H9 (cell line): Measurements from ENCODE around the gene ASMTL. TPM values are rescaled to one million over a fixed set of nuclear protein-coding genes. Genes with fewer than 3 reads are reported as not detected.

ENCODE experiments used
- DNase-seq: peaks from one replicate; pipeline ENCODE4 v3.0.0-alpha.2; 2017
- H2AFZ ChIP-seq: one replicate; pipeline ENCODE4 v1.6.1; 2013; ENCODE audit warnings: mild to moderate bottlenecking, low read length, control low read depth, moderate library complexity
- H2AK5ac ChIP-seq: 2 replicates; pipeline ENCODE4 v1.6.1; 2013; ENCODE audit warnings: low read length, control low read depth, mixed read lengths; ENCODE audit not compliant: insufficient read length
- H2BK120ac ChIP-seq: one replicate; pipeline ENCODE4 v1.6.1; 2013; ENCODE audit warnings: low read depth, mild to moderate bottlenecking, low read length, control low read depth, inconsistent platforms; ENCODE audit not compliant: poor library complexity, severe bottlenecking
- H2BK12ac ChIP-seq: 2 replicates; pipeline ENCODE4 v1.6.1; 2013; ENCODE audit warnings: low read length, control low read depth, mixed read lengths, low read depth; ENCODE audit not compliant: insufficient read length
- H2BK15ac ChIP-seq: 2 replicates; pipeline ENCODE4 v1.6.1; 2013; ENCODE audit warnings: low read depth, low read length, control low read depth
- H2BK20ac ChIP-seq: one replicate; pipeline ENCODE4 v1.6.1; 2013; ENCODE audit warnings: low read depth, mild to moderate bottlenecking, low read length, control low read depth, inconsistent platforms; ENCODE audit not compliant: poor library complexity, severe bottlenecking
- H2BK5ac ChIP-seq: 2 replicates; pipeline ENCODE4 v1.6.1; 2013; ENCODE audit warnings: low read length, control low read depth, mixed read lengths; ENCODE audit not compliant: insufficient read length
- H3K14ac ChIP-seq: 2 replicates; pipeline ENCODE4 v1.6.1; 2013; ENCODE audit warnings: low read length, control low read depth; ENCODE audit not compliant: insufficient read depth
- H3K18ac ChIP-seq: 2 replicates; pipeline ENCODE4 v1.6.1; 2013; ENCODE audit warnings: low read depth, mild to moderate bottlenecking, mixed read lengths, low read length, control low read depth; ENCODE audit not compliant: insufficient read length
- H3K23ac ChIP-seq: 2 replicates; pipeline ENCODE4 v1.6.1; 2013; ENCODE audit warnings: low read length, control low read depth, mixed read lengths, low read depth; ENCODE audit not compliant: insufficient read length
- H3K23me2 ChIP-seq: 2 replicates; pipeline ENCODE4 v1.6.1; 2013; ENCODE audit warnings: low read depth, mild to moderate bottlenecking, mixed read lengths, low read length, control low read depth; ENCODE audit not compliant: insufficient read length, poor library complexity, severe bottlenecking
- H3K27ac ChIP-seq: 2 replicates; pipeline ENCODE4 v1.5.1; 2013; ENCODE audit warnings: low read length, control low read depth, mixed read lengths, low read depth; ENCODE audit not compliant: insufficient read length
- H3K27me3 ChIP-seq: 2 replicates; pipeline ENCODE4 v1.6.1; 2013; ENCODE audit warnings: low read length, control low read depth, inconsistent platforms; ENCODE audit not compliant: insufficient read depth
- H3K4ac ChIP-seq: 2 replicates; pipeline ENCODE4 v1.6.1; 2013; ENCODE audit warnings: low read depth, mild to moderate bottlenecking, control low read depth, inconsistent platforms, low read length, moderate library complexity
- H3K4me1 ChIP-seq: 2 replicates; pipeline ENCODE4 v1.6.1; 2013; ENCODE audit warnings: low read length, control low read depth, inconsistent platforms; ENCODE audit not compliant: insufficient read depth
- H3K4me2 ChIP-seq: 2 replicates; pipeline ENCODE4 v1.6.1; 2013; ENCODE audit warnings: low read length, control low read depth, mixed read lengths; ENCODE audit not compliant: insufficient read length, insufficient read depth
- H3K56ac ChIP-seq: 2 replicates; pipeline ENCODE4 v1.6.1; 2013; ENCODE audit warnings: low read depth, mild to moderate bottlenecking, mixed read lengths, low read length, control low read depth; ENCODE audit not compliant: insufficient read length
- H3K79me1 ChIP-seq: 2 replicates; pipeline ENCODE4 v1.6.1; 2013; ENCODE audit warnings: low read depth, mild to moderate bottlenecking, moderate library complexity, low read length, control low read depth, inconsistent platforms; ENCODE audit not compliant: insufficient read depth, poor library complexity, severe bottlenecking
- H3K79me2 ChIP-seq: 2 replicates; pipeline ENCODE4 v1.6.1; 2013; ENCODE audit warnings: low read length, control low read depth, inconsistent platforms; ENCODE audit not compliant: insufficient read depth
- H3K9ac ChIP-seq: 2 replicates; pipeline ENCODE4 v1.6.1; 2013; ENCODE audit warnings: low read length, control low read depth, mixed read lengths; ENCODE audit not compliant: insufficient read length; ENCODE audit errors: extremely low read depth
- H3K9me3 ChIP-seq: one replicate; pipeline ENCODE4 v1.6.1; 2013; ENCODE audit warnings: low read depth, low read length, inconsistent platforms; ENCODE audit not compliant: control insufficient read depth
- H3T11ph ChIP-seq: one replicate; pipeline ENCODE4 v1.6.1; 2013; ENCODE audit warnings: mild to moderate bottlenecking, low read length, control low read depth, inconsistent platforms
- H4K20me1 ChIP-seq: one replicate; pipeline ENCODE4 v1.6.1; 2013; ENCODE audit not compliant: control insufficient read depth, insufficient read length, insufficient read depth
- H4K5ac ChIP-seq: 2 replicates; pipeline ENCODE4 v1.6.1; 2013; ENCODE audit warnings: low read depth, mild to moderate bottlenecking, mixed read lengths, low read length, control low read depth; ENCODE audit not compliant: insufficient read length
- H4K8ac ChIP-seq: replicated peaks from 2 replicates; pipeline ENCODE4 v1.6.1; 2013; ENCODE audit warnings: low read length, control low read depth, mixed read lengths, low read depth; ENCODE audit not compliant: insufficient read length
- H4K91ac ChIP-seq: 2 replicates; pipeline ENCODE4 v1.6.1; 2013; ENCODE audit warnings: low read depth, mild to moderate bottlenecking, moderate library complexity, mixed read lengths, low read length, control low read depth; ENCODE audit not compliant: insufficient read length
- H3K27ac Mint-ChIP-seq, 3 experiments: 2 replicates in 2 of 3; 3 replicates in 1 of 3; pipeline ENCODE4 v1.8.0; 2020 to 2021; ENCODE audit warnings: mixed read lengths in 3 of 3, mild to moderate bottlenecking in 1 of 3, moderate library complexity in 1 of 3
- H3K27me3 Mint-ChIP-seq: 2 replicates; pipeline ENCODE4 v1.8.0; 2021; ENCODE audit warnings: low read depth, mild to moderate bottlenecking, moderate library complexity, mixed read lengths
- H3K36me3 Mint-ChIP-seq, 3 experiments: 2 replicates in 2 of 3; 3 replicates in 1 of 3; pipeline ENCODE4 v1.8.0; 2020 to 2021; ENCODE audit warnings: low read depth in 3 of 3, mixed read lengths in 3 of 3; ENCODE audit not compliant: insufficient read depth in 1 of 3
- H3K4me1 Mint-ChIP-seq, 2 experiments: 2 replicates each; pipeline ENCODE4 v1.8.0; 2020; ENCODE audit warnings: mixed read lengths in 2 of 2
- H3K4me3 Mint-ChIP-seq, 2 experiments: 2 replicates in 1 of 2; 3 replicates in 1 of 2; pipeline ENCODE4 v1.8.0; 2020 to 2021; ENCODE audit warnings: mild to moderate bottlenecking in 2 of 2, mixed read lengths in 2 of 2, moderate library complexity in 1 of 2
- H3K9me3 Mint-ChIP-seq, 2 experiments: 2 replicates in 1 of 2; 3 replicates in 1 of 2; pipeline ENCODE4 v1.8.0; 2020; ENCODE audit warnings: mild to moderate bottlenecking in 2 of 2, mixed read lengths in 2 of 2, moderate library complexity in 1 of 2
- WGBS: extraction: QIAGEN DNeasy Blood & Tissue Kit; methylation state at CpG from one replicate; pipeline ENCODE4 v1.1.7; 2013; ENCODE audit warnings: missing lambda C conversion rate, low lambda C conversion rate, mixed read lengths; ENCODE audit not compliant: insufficient read length; ENCODE audit errors: extremely low coverage; 5-methylcytosine and 5-hydroxymethylcytosine counted together
- total RNA-seq: library from RNA; stranded (reverse); gene quantifications from 2 replicates; pipeline ENCODE4 v1.2.1, GENCODE V29; 2021
- TF ChIP-seq, protein P1 (sequence below): fragments of 200-600 bp; sonication (generic); conservative IDR thresholded peaks from 3 replicates; pipeline ENCODE4 v1.8.0; 2021; ENCODE audit warnings: antibody characterized with exemption, mild to moderate bottlenecking

ASMTL gene
- total RNA-seq, 1 experiment from 2014 or later = 59.8 TPM

DNA sequence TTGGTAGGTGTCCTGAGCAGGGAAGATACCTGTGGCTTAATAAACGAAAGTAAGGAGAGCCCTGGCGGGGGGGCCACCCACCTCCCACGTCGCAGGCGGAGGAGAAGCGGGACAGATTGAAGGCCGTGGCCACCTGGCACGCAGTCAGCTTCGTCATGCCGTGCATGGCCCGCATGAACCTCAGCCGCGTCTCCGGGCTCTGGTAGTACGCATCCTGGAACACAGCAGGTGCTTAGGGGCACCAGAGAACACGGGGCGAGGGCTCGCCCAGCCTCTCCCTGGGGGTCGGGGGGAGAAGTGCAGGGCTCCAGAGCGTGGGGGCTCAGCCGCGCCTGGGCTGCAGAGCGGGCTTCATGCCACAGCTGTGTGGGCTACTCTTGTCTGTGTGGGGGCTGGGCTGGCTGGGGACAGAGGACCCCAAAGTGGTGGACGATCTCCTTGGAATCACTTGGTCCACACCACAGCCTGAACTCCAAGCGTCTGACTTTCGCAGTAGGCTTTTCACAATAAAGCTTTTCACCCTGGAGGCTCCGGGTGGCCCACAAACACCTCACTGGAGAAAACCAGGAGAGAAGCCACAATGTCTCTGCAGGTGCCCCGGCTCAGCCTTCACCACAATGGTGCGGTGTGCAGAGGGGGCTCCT, 33.7 kb downstream of the ASMTL start:
- H3K9ac ChIP-seq = no peak overlapping the region
- no peak overlapping the region for H2BK12ac ChIP-seq
- no peak overlapping the region for H2BK5ac ChIP-seq
- no peak overlapping the region for H2AK5ac ChIP-seq
- TF ChIP-seq, protein P1, sequence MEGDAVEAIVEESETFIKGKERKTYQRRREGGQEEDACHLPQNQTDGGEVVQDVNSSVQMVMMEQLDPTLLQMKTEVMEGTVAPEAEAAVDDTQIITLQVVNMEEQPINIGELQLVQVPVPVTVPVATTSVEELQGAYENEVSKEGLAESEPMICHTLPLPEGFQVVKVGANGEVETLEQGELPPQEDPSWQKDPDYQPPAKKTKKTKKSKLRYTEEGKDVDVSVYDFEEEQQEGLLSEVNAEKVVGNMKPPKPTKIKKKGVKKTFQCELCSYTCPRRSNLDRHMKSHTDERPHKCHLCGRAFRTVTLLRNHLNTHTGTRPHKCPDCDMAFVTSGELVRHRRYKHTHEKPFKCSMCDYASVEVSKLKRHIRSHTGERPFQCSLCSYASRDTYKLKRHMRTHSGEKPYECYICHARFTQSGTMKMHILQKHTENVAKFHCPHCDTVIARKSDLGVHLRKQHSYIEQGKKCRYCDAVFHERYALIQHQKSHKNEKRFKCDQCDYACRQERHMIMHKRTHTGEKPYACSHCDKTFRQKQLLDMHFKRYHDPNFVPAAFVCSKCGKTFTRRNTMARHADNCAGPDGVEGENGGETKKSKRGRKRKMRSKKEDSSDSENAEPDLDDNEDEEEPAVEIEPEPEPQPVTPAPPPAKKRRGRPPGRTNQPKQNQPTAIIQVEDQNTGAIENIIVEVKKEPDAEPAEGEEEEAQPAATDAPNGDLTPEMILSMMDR = no peak
- H2BK120ac ChIP-seq = no peak overlapping the region
- H3K56ac ChIP-seq = no peak overlapping the region
- no peaks in the 10 kb centered on the region for H3K79me1 ChIP-seq
- H2BK20ac ChIP-seq = no peak overlapping the region
- Mint-ChIP-seq H3K9me3 (peaks cover 23 to 26% of the 10 kb centered on the region in 2 experiments), H3K27ac (no peak overlapping the region), H3K4me3 (no peak overlapping the region), H3K27me3 (peaks cover 5% of the 10 kb centered on the region), H3K4me1 (peaks cover 9 to 12% of the 10 kb centered on the region in 2 experiments), H3K36me3 (peaks cover 46 to 55% (median 49%) of the 10 kb centered on the region in 3 experiments)
- H4K91ac ChIP-seq = no peak overlapping the region
- no CpG with 5 or more reads among the region's 29 CpGs for WGBS
- no peak overlapping the region for H3K4me2 ChIP-seq
- peaks cover 26% of the 10 kb centered on the region for H3K9me3 ChIP-seq
- no peaks in the 10 kb centered on the region for H4K20me1 ChIP-seq
- H3K14ac ChIP-seq = no peak overlapping the region; the same call in 1 of the 2 replicates
- no peak overlapping the region for H3K27ac ChIP-seq
- H3K18ac ChIP-seq = no peak overlapping the region
- H4K8ac ChIP-seq = no peak overlapping the region
- no peak overlapping the region for H2AFZ ChIP-seq
- no peaks in the 10 kb centered on the region for H3K27me3 ChIP-seq
- no peaks in the 10 kb centered on the region for H3K79me2 ChIP-seq
- H3K4me1 ChIP-seq = no peaks in the 10 kb centered on the region
- H3T11ph ChIP-seq = no peak overlapping the region
- no peak overlapping the region for H3K4ac ChIP-seq
- H4K5ac ChIP-seq = no peak overlapping the region
- H2BK15ac ChIP-seq = no peak overlapping the region
- no peak for DNase-seq
- H3K23me2 ChIP-seq = no peaks in the 10 kb centered on the region
- H3K23ac ChIP-seq = no peak overlapping the region
